HG02840 (cell line): ENCODE results near the gene ULK1.
A peak's percentile ranks its signal among the peaks of the same experiment; 100 is the strongest.

Experiments
- ATAC-seq: cut with Tn5 transposase; IDR thresholded peaks from one replicate; pipeline ENCODE4 v1.9.1; 2021; ENCODE audit warnings: mild to moderate bottlenecking, moderate library complexity, moderate number of reproducible peaks; ENCODE audit not compliant: unreplicated experiment, low FRiP score

ULK1 gene

GRCh38 chr12:131894313-131894860, at the start of gene ULK1:
ULK1 (plus strand) TSS chr12:131894622; CDS start chr12:131895002, 380 bp downstream.
- ATAC-seq, result peak; percentile 84

GRCh38 chr12:131844656-131845055, 49.8 kb upstream of the ULK1 start:
- no peak for ATAC-seq

- no peak for ATAC-seq
These were observed 49.3 kb upstream of the ULK1 start for GRCh38 chr12:131845121-131845520.

- ATAC-seq, result no peak
These were observed 47.0 kb upstream of the ULK1 start for GRCh38 chr12:131847456-131847855.

- no peak for ATAC-seq
These were observed 45.7 kb upstream of the ULK1 start for GRCh38 chr12:131848753-131849152.

GRCh38 chr12:131849700-131850553, 44.5 kb upstream of the ULK1 start:
- ATAC-seq, result no peak

GRCh38 chr12:131850856-131851559, 43.4 kb upstream of the ULK1 start:
- ATAC-seq, result no peak

GRCh38 chr12:131851741-131852550, 42.5 kb upstream of the ULK1 start:
- no peak for ATAC-seq

- ATAC-seq, result no peak
These were observed 41.7 kb upstream of the ULK1 start for GRCh38 chr12:131852551-131853299.

GRCh38 chr12:131853832-131854797, 40.3 kb upstream of the ULK1 start:
- ATAC-seq, result no peak

- no peak for ATAC-seq
These were observed 39.5 kb upstream of the ULK1 start for GRCh38 chr12:131854861-131855476.

GRCh38 chr12:131855521-131856142, 38.8 kb upstream of the ULK1 start:
- no peak for ATAC-seq

- ATAC-seq, result no peak
These were observed 37.9 kb upstream of the ULK1 start for GRCh38 chr12:131856366-131857097.

- ATAC-seq, result no peak
These were observed 36.2 kb upstream of the ULK1 start for GRCh38 chr12:131857908-131858850.

- no peak for ATAC-seq
These were observed 33.8 kb upstream of the ULK1 start for GRCh38 chr12:131860472-131861260.
